Fibroblast of skin of abdomen (primary cell): ENCODE measurements around the gene NCOA6. TPM values are rescaled to one million over a fixed set of nuclear protein-coding genes. Genes with fewer than 3 reads are reported as not detected.

Experiments
- DNase-seq: peaks from one replicate; pipeline ENCODE4 v3.0.0-alpha.2; 2013
- polyA plus RNA-seq, 2 experiments: library from polyadenylated mRNA; unstranded; fragments of 120-200 nt; gene quantifications; one replicate each; pipeline ENCODE4 v1.2.1, GENCODE V29; 2013; ENCODE audit not compliant: insufficient read length in 2 of 2

NCOA6 gene
- polyA plus RNA-seq (2013, experiment 1 of 2; ENCODE audit: insufficient read length), result 27.0 TPM
- 25.8 TPM for polyA plus RNA-seq (2013, experiment 2 of 2; ENCODE audit: insufficient read length)

DNA sequence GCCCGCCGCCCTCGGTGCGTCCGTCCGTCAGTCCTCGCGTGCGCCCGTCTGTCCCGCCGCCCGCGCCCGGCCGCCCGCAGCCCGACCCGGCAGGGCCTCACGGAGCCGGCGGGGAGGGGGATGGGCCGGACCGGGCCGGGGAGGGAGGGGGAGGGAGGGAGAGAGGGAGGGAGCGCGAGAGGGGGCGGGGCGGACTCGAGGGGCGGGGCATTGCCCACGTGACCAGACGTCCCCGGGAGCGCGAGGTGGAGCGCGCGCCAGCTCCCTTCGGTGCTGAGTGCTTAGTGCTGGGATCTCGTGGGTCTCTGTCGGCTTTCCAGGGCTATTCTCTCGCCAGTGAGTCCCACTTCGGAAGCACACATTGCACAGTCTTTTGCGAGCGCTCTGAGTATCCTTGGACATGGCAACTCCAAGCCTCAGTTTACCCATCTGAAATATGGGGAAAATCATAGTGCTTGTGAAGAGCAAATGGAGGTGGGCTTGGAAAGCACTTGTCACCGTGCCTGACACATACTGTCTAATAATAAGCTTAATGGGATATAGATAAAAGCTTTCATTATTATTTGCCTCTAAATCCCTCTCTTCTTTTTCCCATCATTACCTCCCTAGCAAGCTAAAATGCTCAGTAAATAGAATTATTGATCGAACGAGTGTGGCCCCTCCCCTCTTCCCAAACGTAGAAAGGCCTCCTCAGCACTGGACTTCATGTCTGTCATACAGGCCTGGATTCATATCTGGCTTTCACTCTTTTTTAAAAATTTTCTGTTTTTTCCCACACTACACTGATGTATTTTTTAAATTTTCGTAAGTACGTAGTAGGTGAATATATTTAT is at the start of gene NCOA6:
Gene NCOA6, minus strand, starts transcription at position 122 of the 833 bp plus-strand sequence. CDS start 43,296 bp downstream, outside the sequence.
- DNase-seq, result peak; percentile 82

DNA sequence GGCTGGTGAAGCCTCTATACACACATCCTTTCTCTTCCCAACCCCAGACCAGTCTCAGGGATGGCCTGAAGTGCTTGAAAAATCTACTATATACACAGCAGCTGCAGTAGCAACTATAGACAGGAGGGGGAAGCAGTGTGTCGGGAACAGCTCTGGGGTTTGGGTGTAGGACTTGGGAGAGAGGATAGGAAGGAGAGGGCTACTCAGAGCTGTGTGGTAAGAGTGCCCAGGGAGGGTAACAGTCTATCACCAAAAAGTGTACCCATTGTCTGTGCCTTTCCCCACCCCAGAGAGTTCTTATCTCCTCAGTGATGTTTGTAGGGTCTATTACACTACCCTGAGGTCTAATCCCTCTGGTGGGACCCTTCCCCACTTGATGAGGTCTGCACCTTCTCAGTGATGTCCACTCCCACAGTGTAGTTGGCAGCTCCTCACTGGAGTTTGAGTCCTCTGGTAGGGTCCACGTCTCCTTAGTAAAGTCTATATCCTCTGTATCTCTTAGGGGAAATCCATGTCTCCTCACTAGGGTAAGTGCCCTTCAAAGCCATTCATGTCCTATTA is 48.7 kb upstream of the NCOA6 start:
- DNase-seq, result peak; percentile 85

GRCh38 chr20:34873583-34874093 is 48.2 kb upstream of the NCOA6 start:
- no peak for DNase-seq

DNA sequence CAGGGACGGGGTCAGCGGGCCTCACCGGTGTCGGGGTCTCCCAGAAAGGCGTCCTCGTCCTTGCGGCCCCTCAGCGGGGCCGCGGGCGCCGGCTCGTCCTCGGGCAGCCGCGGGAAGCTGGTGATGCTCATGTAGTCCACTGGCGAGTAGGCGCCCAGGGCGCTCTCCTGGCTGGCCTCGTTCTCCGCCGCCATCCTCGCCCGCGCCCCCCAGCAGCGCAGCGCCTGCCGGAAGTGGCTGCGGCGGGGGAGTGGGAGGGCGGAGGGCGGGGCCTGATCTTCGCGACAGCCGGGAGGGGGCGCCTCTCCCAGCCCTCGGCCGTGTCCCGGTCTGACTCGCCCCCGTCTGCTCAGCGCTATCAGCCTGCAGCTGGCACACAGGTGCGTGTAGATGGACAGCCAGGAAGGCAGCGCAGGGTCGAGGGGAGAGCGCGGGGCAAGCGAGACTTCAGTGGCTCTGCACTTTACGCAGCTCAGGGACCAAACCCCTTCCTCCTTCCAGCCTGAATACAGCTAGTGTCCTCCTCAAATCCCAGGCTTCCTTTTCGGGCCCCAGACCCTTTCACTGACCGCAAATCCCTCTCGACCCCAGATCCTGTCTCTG is 47.3 kb upstream of the NCOA6 start, which contains the start of gene GGT7:
Gene GGT7, minus strand, starts transcription at position 235 of the 603 bp plus-strand sequence. Its CDS starts 41 bp downstream, at position 194.
- peak; percentile 71 for DNase-seq

DNA sequence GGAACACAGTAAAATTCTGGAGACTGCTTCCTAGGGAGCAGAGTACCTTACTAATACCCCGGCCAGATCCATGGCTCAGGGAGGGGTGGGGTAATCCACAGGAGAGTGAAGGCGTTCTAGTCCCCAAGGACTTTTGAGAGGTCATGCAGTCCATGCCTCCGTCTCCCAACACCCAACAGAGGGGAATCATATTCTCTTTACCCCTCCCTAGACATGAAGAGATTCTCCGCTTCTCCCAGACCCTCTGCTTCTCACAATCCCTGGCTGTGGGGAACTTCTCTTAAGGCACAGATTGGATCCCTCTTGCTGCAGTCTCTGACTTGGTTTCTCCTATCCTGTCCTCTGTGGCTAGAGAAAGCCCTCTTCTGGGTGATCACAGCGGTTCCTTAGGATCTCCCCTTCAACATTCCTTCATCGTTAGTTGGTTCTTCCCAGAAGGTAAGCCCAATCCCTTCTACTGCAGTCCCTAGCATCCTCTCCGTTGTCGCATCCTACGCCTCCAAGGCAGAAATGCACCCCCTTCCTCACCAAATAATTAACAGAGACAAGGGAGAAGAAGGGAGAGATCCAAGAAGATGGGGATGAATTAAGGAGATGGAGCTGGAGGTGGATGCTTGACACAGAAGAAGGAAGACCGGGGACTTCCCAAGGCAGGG is 46.6 kb upstream of the NCOA6 start:
- DNase-seq, result no peak

- DNase-seq, result no peak
Observed at GRCh38 chr20:34871320-34871926, 46.0 kb upstream of the NCOA6 start.

- DNase-seq, result no peak
Observed at GRCh38 chr20:34864216-34864615, 38.8 kb upstream of the NCOA6 start.

DNA sequence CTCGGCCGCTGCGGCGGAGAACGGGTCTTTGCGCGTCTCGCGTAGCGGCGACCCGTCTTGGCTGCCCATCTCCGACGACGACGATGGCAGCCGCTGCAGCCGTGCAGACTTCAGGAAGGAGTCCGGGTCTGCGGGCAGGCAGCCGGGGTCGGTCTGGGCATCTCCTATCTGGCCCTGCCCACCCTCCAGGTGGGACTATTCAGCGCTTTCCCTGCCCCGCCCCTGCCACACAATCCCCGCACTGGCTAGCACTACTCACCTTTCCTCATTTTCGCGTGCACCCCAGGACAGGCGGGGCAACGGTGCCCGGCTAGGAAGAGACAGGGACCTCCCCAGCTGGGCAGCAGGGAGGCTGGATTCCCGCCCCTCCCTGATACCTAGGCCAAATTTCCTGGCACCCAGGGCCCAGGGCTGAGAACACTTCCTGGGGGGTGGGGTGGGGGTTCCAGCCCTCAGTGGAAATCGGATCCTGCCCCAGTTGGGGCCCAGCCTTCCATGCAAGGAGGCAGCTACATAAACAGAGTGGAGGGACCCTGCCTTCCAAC is 38.0 kb upstream of the NCOA6 start:
- no peak for DNase-seq

- DNase-seq, result no peak
Observed at GRCh38 chr20:34862724-34863123, 37.3 kb upstream of the NCOA6 start.

DNA sequence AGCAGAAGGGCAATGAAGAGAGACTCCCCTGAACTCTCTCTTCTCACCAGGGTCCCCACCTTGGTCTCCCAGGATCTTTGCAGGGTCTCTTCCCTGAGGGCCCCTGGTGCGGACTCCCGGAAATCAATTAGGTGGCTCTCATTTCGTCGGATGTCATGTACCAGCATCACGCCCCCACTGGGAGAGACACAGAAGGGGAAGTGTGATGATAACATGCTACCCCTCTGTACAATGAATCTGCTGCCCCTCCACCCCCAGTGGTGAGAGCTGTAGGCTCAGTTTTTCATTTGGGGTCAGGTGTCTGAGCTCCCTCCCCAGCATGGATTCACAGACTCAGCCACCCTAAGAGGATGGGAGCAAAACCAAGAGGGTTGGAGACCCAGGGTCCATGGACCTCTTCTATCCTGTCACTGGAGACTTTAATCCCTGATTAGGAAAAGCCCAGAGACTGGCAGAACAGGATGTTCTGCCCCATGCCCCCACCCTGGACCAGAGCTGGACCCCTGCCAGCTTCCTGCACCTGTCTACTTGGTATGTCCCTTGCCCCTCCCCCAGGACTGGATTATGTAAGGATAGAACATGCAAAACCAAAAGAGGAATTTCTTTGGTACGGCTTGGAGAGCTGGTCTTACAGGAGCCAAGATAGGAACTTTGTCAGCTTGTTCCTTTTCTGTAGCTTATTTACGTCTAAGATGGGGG is 36.1 kb upstream of the NCOA6 start:
- no peak for DNase-seq

GRCh38 chr20:34859826-34860545 is 34.5 kb upstream of the NCOA6 start:
- DNase-seq, result no peak

- no peak for DNase-seq
Observed at GRCh38 chr20:34859367-34859766, 33.9 kb upstream of the NCOA6 start.

- no peak for DNase-seq
Observed at GRCh38 chr20:34852298-34852697, 26.8 kb upstream of the NCOA6 start.

- no peak for DNase-seq
Observed at GRCh38 chr20:34850969-34851368, 25.5 kb upstream of the NCOA6 start.

DNA sequence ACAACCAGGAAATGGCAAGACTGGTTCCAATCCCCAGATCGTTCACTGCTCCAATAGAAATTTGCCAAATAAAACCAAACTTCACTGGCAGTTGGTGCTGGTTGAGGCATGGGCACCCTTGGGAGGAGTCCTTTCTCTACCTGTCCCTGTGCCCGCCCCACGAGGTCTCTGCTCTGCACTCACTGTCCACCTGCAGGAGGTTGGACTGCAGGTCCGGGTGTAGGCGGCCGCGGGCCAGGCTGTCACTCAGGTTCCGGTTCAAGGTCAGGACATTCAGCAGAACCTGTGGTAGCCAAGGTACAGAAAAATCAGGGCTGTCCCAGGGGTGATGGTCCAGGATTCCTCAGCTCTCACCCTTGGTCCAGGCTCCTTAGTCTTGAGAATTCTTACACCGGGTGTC is 24.3 kb upstream of the NCOA6 start:
- no peak for DNase-seq

GRCh38 chr20:34848597-34848996 is 23.1 kb upstream of the NCOA6 start:
- DNase-seq, result no peak

- DNase-seq, result no peak
Observed at GRCh38 chr20:34843421-34843820, 18.0 kb upstream of the NCOA6 start.

GRCh38 chr20:34842143-34842542 is 16.7 kb upstream of the NCOA6 start:
- DNase-seq, result no peak

GRCh38 chr20:34834459-34834893 is 9.0 kb upstream of the NCOA6 start:
- DNase-seq, result peak; percentile 31

DNA sequence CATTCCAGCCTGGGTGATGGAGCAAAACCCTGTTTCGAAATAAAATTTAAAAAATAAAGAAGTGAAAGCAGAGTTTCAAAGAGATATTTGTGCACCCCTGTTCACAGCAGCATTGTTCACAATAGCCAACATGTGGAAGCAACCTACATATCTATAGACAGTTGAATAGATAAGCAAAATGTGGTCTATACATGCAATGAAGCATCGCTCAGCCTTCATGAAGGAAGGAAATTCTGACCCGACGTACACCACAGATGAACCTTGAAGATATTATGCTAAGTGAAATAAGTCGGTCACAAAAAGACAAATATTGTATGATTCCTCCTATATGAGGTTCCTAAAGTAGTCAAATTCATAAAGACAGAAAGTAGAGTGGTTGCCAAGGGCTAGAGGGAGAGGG is 6.5 kb upstream of the NCOA6 start:
- no peak for DNase-seq

DNA sequence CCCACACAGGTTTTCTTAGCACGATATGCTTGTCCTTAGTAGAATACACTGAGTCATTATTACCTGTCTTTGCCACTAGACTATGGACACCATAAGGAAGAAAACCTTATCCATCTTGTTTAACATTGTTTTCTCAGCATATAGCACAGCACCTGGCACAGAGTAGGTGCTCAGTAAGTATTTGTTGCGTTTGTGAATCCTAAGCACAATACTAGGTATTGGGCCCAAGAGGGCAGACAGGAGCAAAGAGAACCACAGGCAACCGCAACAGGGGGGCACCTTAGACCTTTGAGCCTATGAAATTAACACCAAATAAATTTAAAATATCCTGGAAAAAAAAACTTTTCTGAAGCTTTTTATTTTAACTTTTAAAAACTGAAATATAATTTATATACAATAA is 3.7 kb upstream of the NCOA6 start:
- DNase-seq, result no peak
